ENCODE data around the gene CSF2RB.

DNA sequence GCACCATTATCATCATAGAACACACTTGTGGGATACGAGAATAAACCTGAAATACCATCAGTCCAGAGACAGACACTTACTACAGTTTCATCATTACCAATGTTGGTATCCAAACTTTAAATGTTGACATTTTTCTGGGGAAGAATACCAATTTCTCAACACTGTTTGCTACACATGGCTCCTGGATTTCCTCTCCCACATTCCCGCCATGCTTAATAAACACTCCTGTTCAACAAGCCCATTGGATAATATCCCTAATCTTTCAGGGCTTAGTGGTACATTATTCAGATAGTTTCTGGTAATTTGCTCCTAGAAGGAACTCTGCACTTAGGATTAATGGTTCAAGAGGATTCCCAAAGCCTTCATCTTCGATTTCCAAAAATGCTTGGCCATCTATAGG is 48.2 kb downstream of the CSF2RB start:
- TF ChIP-seq CTCF (IDR thresholded peaks at IDR 0.05) (no peak), POLR2A (IDR thresholded peaks at IDR 0.05) (no peak)

Measured in right lobe of liver (tissue), 4 donors.